Fibroblast of mammary gland (primary cell): ENCODE data around the gene DMRT3.

Source experiments
- DNase-seq: peaks from one replicate; pipeline ENCODE4 v3.0.0-alpha.2; 2010; ENCODE audit warnings: low read depth
- H3K4me3 ChIP-seq: 2 replicates; pipeline ENCODE4 v1.5.1; 2011; ENCODE audit warnings: low read depth, mild to moderate bottlenecking, low read length, moderate library complexity; ENCODE audit not compliant: control insufficient read depth
- TF ChIP-seq, protein P1 (sequence below): conservative IDR thresholded peaks from 2 replicates; pipeline ENCODE4 v1.5.1; 2011; ENCODE audit warnings: low read depth, low read length, inconsistent platforms; ENCODE audit not compliant: control insufficient read depth, insufficient read depth

DMRT3 gene

DNA sequence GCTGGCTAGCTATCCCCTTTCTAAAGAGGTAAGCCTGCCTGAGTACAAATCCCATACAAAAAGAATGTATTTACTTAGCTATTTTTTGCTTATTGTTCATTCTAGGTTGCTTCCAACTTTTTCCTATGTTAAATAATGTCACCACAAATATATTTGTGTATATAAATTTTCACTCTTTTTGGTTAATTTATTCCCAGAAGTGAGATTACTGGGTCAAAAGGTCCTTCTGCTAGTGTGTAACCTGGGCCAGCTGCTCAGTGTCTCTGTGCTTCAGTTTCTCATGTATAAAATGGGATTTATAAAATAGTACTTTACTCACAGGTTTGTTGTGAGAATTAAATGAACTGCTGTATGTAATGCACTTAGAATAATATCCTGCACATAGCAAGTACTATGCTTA is 49.8 kb downstream of the DMRT3 start:
- no peak for DNase-seq
- H3K4me3 ChIP-seq, result no peak overlapping the region
- TF ChIP-seq, protein P1, sequence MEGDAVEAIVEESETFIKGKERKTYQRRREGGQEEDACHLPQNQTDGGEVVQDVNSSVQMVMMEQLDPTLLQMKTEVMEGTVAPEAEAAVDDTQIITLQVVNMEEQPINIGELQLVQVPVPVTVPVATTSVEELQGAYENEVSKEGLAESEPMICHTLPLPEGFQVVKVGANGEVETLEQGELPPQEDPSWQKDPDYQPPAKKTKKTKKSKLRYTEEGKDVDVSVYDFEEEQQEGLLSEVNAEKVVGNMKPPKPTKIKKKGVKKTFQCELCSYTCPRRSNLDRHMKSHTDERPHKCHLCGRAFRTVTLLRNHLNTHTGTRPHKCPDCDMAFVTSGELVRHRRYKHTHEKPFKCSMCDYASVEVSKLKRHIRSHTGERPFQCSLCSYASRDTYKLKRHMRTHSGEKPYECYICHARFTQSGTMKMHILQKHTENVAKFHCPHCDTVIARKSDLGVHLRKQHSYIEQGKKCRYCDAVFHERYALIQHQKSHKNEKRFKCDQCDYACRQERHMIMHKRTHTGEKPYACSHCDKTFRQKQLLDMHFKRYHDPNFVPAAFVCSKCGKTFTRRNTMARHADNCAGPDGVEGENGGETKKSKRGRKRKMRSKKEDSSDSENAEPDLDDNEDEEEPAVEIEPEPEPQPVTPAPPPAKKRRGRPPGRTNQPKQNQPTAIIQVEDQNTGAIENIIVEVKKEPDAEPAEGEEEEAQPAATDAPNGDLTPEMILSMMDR, result no peak

DNA sequence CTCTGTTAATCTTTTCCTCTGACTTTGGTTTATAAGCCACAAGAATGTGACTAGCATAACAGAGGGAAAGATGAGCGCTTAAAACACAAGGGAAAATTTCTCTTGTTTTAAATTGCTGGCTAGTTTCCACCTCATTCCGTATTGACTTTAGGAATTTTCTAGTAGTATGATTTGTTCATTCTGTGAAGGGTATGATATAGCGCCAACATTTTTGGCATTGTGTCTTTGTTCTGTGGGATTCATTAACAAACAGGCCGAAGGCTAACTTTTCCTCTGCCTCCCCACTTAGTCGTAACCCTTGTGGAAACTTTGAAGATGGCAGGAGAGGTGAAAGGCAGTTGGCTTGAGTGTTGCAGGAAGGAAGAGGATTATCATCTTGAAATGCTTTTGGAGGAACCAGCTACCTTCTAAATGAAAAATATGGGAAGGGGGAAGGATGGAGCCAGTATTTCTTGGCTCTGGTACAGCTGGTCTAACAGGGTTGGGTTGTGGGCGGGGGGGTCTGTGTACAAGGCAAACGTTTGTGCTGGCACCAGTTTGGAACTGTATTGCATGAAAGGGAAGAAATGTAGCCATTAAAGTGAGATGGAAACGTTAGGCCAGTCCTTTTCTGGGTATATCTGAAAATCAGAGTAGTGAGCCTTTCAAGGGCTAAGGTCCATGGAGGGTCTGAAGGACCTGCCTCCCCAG is 52.2 kb downstream of the DMRT3 start:
- TF ChIP-seq, protein P1, result no peak
- DNase-seq, result no peak
- H3K4me3 ChIP-seq, result no peak overlapping the region

DNA sequence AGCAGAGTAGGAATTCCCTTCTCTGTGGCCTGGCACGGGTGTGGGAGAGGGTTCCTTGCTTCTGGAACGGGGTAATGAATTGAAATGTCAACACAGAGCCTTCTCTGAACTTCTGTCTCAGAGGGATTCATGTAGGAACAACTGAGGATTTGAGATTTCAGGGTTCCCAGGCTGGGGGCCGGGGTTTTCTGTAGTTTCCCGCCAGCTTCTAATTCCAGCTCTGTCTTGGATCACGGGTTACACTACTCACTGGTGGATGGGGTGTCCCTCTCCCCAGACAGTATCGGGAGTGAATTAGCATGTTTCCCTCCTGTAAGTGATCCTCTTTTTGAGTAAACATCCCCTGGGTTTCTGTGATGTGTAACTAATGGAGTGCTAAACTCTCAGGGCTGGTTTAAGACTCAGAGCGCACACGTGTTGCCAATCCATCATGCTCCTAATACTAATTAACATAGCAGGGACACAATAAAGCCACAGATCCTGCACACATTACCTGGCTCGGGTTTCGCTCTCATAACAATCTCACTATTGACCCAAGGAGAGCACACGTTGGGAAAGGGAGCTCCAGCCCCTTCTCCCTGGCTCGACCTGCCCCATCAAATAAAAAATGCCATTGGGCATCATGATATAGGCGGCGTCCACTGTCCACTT is 55.6 kb downstream of the DMRT3 start:
- TF ChIP-seq, protein P1, result no peak
- DNase-seq, result no peak
- H3K4me3 ChIP-seq, result no peak overlapping the region

DNA sequence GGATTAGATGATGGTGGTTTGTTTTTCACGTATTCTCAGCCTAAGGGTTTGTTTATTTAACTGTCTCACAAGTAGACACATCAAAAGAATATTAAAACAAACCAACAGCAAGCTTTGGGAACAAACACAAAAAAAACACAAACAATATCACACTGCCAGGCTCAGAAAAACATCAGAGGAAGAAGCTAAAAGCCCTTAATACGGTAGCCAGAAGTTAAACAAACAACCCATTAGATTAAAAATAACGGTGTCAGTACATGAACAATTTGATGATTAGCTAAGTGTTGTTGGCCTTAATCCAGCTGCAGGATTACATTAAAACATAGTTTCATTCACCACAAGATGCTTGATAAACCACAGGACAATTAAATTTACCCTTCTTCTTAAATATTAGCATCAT is 57.8 kb downstream of the DMRT3 start:
- TF ChIP-seq, protein P1, result no peak

DNA sequence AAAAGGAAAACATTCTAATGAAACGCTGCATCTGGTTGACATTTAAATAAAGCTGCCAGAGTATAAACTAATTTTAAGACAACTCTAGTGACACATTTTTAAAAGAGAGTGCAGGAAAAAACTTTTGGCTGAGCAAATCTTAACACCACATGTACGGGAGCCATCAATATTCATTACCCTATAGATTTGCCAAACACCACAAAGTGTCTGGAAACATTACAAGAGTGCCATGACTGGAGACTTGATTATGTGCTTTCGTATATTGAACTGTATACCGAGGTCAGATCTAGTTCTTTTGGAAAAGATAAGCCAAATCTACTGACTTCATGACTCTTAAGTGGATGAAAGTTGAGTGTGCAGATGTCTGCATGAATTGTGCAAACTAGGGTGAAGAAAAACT is 63.1 kb downstream of the DMRT3 start:
- DNase-seq, result no peak
- TF ChIP-seq, protein P1, result no peak

More for the DNA sequence above, 57.8 kb downstream of the DMRT3 start:
- DNase-seq, result no peak
- no peak overlapping the region for H3K4me3 ChIP-seq

More for the DNA sequence above, 63.1 kb downstream of the DMRT3 start:
- H3K4me3 ChIP-seq, result no peak overlapping the region
